ENCODE measurements around the gene EVL.
"Not testable (repeated sequence)": the region's sequence is repeated elsewhere in the genome, so short reads cannot be mapped to it uniquely, and the experiment has no call there.

The EVL gene

GRCh38 chr14:100153560-100153959 is 88.3 kb downstream of the EVL start:
- TF ChIP-seq CTCF (IDR thresholded peaks at IDR 0.05; ENCODE audit: low read depth, low read length) (no peak), MYC (IDR thresholded peaks at IDR 0.05; ENCODE audit: low read depth, low read length) (no peak), POLR2A (IDR thresholded peaks at IDR 0.05; ENCODE audit: extremely low read depth, insufficient read length) (no peak), MAX (IDR thresholded peaks at IDR 0.05; ENCODE audit: low read depth, low read length) (no peak)
- H3K4me3 ChIP-seq (ENCODE audit: low read depth, low read length): no peak overlapping the region
- DNase-seq (ENCODE audit: low read depth): no peak

GRCh38 chr14:100155049-100155621 is 89.9 kb downstream of the EVL start:
- TF ChIP-seq CTCF (IDR thresholded peaks at IDR 0.05; ENCODE audit: low read depth, low read length) (peak; percentile 79), MAX (IDR thresholded peaks at IDR 0.05; ENCODE audit: low read depth, low read length) (no peak), MYC (IDR thresholded peaks at IDR 0.05; ENCODE audit: low read depth, low read length) (no peak), POLR2A (IDR thresholded peaks at IDR 0.05; ENCODE audit: extremely low read depth, insufficient read length) (no peak)

GRCh38 chr14:100155756-100156616 is 90.8 kb downstream of the EVL start:
- TF ChIP-seq MYC (IDR thresholded peaks at IDR 0.05; ENCODE audit: low read depth, low read length) (no peak), CTCF (IDR thresholded peaks at IDR 0.05; ENCODE audit: low read depth, low read length) (no peak), POLR2A (IDR thresholded peaks at IDR 0.05; ENCODE audit: extremely low read depth, insufficient read length) (no peak), MAX (IDR thresholded peaks at IDR 0.05; ENCODE audit: low read depth, low read length) (no peak)
- H3K4me3 ChIP-seq (ENCODE audit: low read depth, low read length): no peak overlapping the region
- DNase-seq (ENCODE audit: low read depth): no peak

More at GRCh38 chr14:100155049-100155621, 89.9 kb downstream of the EVL start:
- peak; percentile 56 for DNase-seq (ENCODE audit: low read depth)
- no peak overlapping the region for H3K4me3 ChIP-seq (ENCODE audit: low read depth, low read length)

GRCh38 chr14:100156776-100157175 is 91.6 kb downstream of the EVL start:
- DNase-seq (ENCODE audit: low read depth): no peak
- TF ChIP-seq MYC (IDR thresholded peaks at IDR 0.05; ENCODE audit: low read depth, low read length) (no peak), POLR2A (IDR thresholded peaks at IDR 0.05; ENCODE audit: extremely low read depth, insufficient read length) (no peak), CTCF (IDR thresholded peaks at IDR 0.05; ENCODE audit: low read depth, low read length) (no peak), MAX (IDR thresholded peaks at IDR 0.05; ENCODE audit: low read depth, low read length) (no peak)

GRCh38 chr14:100157548-100158232 is 92.5 kb downstream of the EVL start:
- H3K4me3 ChIP-seq (ENCODE audit: low read depth, low read length); DNase-seq (ENCODE audit: low read depth): not testable (repeated sequence)

More at GRCh38 chr14:100156776-100157175, 91.6 kb downstream of the EVL start:
- no peak overlapping the region for H3K4me3 ChIP-seq (ENCODE audit: low read depth, low read length)

- H3K4me3 ChIP-seq (ENCODE audit: low read depth, low read length): no peak overlapping the region
Measured at GRCh38 chr14:100158566-100159093, 93.4 kb downstream of the EVL start.

More at GRCh38 chr14:100158566-100159093, 93.4 kb downstream of the EVL start:
- no peak for DNase-seq (ENCODE audit: low read depth)
- TF ChIP-seq MYC (IDR thresholded peaks at IDR 0.05; ENCODE audit: low read depth, low read length) (no peak), MAX (IDR thresholded peaks at IDR 0.05; ENCODE audit: low read depth, low read length) (no peak), CTCF (IDR thresholded peaks at IDR 0.05; ENCODE audit: low read depth, low read length) (no peak), POLR2A (IDR thresholded peaks at IDR 0.05; ENCODE audit: extremely low read depth, insufficient read length) (no peak)
